HCT116 (cell line): Measurements from ENCODE around the gene CDH2.

Experiments
- EGR1 ChIP-seq: IDR thresholded peaks from 2 replicates; pipeline ENCODE4 v1.6.1; 2012; ENCODE audit warnings: low read depth
- ELF1 ChIP-seq: IDR thresholded peaks from 2 replicates; pipeline ENCODE4 v1.6.1; 2012; ENCODE audit warnings: low read depth, borderline replicate concordance
- EZH2 ChIP-seq: fragments of 200-600 bp; sonication (generic); IDR thresholded peaks from 2 replicates; pipeline ENCODE4 v1.6.1; 2017; ENCODE audit warnings: antibody characterized with exemption, mixed run types
- EZH2phosphoT487 ChIP-seq: fragments of 200-600 bp; IDR thresholded peaks from 2 replicates; pipeline ENCODE4 v1.6.1; 2018; ENCODE audit warnings: antibody characterized with exemption, borderline replicate concordance
- MAX ChIP-seq: IDR thresholded peaks from 2 replicates; pipeline ENCODE4 v1.6.1; 2012
- POLR2A ChIP-seq: IDR thresholded peaks from 2 replicates; pipeline ENCODE4 v1.7.0; 2011; ENCODE audit warnings: borderline replicate concordance; ENCODE audit not compliant: insufficient read depth, insufficient read length; ENCODE audit errors: extremely low read depth
- SIN3A ChIP-seq: IDR thresholded peaks from 2 replicates; pipeline ENCODE4 v1.6.1; 2012; ENCODE audit warnings: low read depth
- SP1 ChIP-seq: IDR thresholded peaks from 2 replicates; pipeline ENCODE4 v1.6.1; 2012; ENCODE audit warnings: low read depth
- ZNF274 ChIP-seq: fragments of 200-500 bp; sonication (Bioruptor generic); IDR thresholded peaks from 2 replicates; pipeline ENCODE4 v1.6.1; 2014; ENCODE audit warnings: mild to moderate bottlenecking, low read depth, low read length, inconsistent platforms
- TF ChIP-seq, protein P1 (sequence below), 3 experiments: fragments of 200-600 bp in 1 of 3; sonication (generic) in 1 of 3; IDR thresholded peaks in 2 of 3; conservative IDR thresholded peaks in 1 of 3; 2 replicates each; pipeline ENCODE4 v1.5.1; 2012 to 2017; ENCODE audit warnings: low read depth in 2 of 3, low read length in 2 of 3, antibody characterized with exemption in 1 of 3, borderline replicate concordance in 1 of 3, control low read depth in 1 of 3, mild to moderate bottlenecking in 1 of 3, mixed read lengths in 1 of 3, mixed run types in 1 of 3, moderate library complexity in 1 of 3; ENCODE audit not compliant: insufficient read depth in 1 of 3
- TF ChIP-seq, protein P2 (sequence below): IDR thresholded peaks from 2 replicates; pipeline ENCODE4 v1.6.1; 2011; ENCODE audit warnings: mild to moderate bottlenecking, low read length, moderate library complexity; ENCODE audit not compliant: insufficient replicate concordance; ENCODE audit errors: extremely low read depth

- TF ChIP-seq, protein P1, sequence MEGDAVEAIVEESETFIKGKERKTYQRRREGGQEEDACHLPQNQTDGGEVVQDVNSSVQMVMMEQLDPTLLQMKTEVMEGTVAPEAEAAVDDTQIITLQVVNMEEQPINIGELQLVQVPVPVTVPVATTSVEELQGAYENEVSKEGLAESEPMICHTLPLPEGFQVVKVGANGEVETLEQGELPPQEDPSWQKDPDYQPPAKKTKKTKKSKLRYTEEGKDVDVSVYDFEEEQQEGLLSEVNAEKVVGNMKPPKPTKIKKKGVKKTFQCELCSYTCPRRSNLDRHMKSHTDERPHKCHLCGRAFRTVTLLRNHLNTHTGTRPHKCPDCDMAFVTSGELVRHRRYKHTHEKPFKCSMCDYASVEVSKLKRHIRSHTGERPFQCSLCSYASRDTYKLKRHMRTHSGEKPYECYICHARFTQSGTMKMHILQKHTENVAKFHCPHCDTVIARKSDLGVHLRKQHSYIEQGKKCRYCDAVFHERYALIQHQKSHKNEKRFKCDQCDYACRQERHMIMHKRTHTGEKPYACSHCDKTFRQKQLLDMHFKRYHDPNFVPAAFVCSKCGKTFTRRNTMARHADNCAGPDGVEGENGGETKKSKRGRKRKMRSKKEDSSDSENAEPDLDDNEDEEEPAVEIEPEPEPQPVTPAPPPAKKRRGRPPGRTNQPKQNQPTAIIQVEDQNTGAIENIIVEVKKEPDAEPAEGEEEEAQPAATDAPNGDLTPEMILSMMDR (IDR thresholded peaks at IDR 0.05 in 2 of 3, conservative IDR thresholded peaks at IDR 0.05 in 1 of 3; ENCODE audit: borderline replicate concordance in 1 of 3, insufficient read depth in 1 of 3, low read depth in 2 of 3, low read length in 2 of 3) = no peak
- no peak for TF ChIP-seq POLR2A
- TF ChIP-seq ZNF274 = no peak
- TF ChIP-seq EZH2 = no peak
- no peak for TF ChIP-seq MAX
- no peak for TF ChIP-seq SIN3A
- TF ChIP-seq EZH2phosphoT487 = no peak
- TF ChIP-seq ELF1 = no peak
- no peak for TF ChIP-seq EGR1
- TF ChIP-seq, protein P2, sequence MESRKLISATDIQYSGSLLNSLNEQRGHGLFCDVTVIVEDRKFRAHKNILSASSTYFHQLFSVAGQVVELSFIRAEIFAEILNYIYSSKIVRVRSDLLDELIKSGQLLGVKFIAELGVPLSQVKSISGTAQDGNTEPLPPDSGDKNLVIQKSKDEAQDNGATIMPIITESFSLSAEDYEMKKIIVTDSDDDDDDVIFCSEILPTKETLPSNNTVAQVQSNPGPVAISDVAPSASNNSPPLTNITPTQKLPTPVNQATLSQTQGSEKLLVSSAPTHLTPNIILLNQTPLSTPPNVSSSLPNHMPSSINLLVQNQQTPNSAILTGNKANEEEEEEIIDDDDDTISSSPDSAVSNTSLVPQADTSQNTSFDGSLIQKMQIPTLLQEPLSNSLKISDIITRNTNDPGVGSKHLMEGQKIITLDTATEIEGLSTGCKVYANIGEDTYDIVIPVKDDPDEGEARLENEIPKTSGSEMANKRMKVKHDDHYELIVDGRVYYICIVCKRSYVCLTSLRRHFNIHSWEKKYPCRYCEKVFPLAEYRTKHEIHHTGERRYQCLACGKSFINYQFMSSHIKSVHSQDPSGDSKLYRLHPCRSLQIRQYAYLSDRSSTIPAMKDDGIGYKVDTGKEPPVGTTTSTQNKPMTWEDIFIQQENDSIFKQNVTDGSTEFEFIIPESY = no peak
- no peak for TF ChIP-seq SP1
Observed at GRCh38 chr18:28067346-28067745, 109.6 kb downstream of the CDH2 start.
